GM23338 (cell line): ENCODE measurements around the gene THAP6. TPM values are rescaled to one million over a fixed set of nuclear protein-coding genes. Genes with fewer than 3 reads are reported as not detected.

Experiments
- ATAC-seq: fragments of 200-7000 bp; cut with Tn5 transposase; 3 replicates; pipeline ENCODE4 v1.9.1; 2020
- DNase-seq: peaks from one replicate; pipeline ENCODE4 v3.0.0-alpha.2; 2015; ENCODE audit warnings: low spot score
- H2AFZ ChIP-seq: fragments of 200-600 bp; sonication (generic); 2 replicates; pipeline ENCODE4 v1.8.0; 2016; ENCODE audit warnings: antibody characterized with exemption, mild to moderate bottlenecking, moderate library complexity
- H3F3A ChIP-seq: fragments of 200-600 bp; sonication (generic); replicated peaks from 2 replicates; pipeline ENCODE4 v1.8.0; 2017; ENCODE audit warnings: antibody characterized with exemption, mixed run types, low read depth
- H3K27ac ChIP-seq: fragments of 200-600 bp; sonication (generic); 2 replicates; pipeline ENCODE4 v1.6.1; 2016; ENCODE audit warnings: low read depth
- H3K27me3 ChIP-seq: fragments of 200-600 bp; sonication (generic); 2 replicates; pipeline ENCODE4 v1.8.0; 2016; ENCODE audit warnings: mild to moderate bottlenecking, mixed run types, moderate library complexity; ENCODE audit not compliant: insufficient read depth
- H3K36me3 ChIP-seq: fragments of 200-600 bp; sonication (generic); 2 replicates; pipeline ENCODE4 v1.8.0; 2016; ENCODE audit warnings: mild to moderate bottlenecking; ENCODE audit not compliant: insufficient read depth
- H3K4me1 ChIP-seq: fragments of 200-600 bp; sonication (generic); 2 replicates; pipeline ENCODE4 v1.8.0; 2016; ENCODE audit warnings: mild to moderate bottlenecking, moderate library complexity; ENCODE audit not compliant: insufficient read depth
- H3K4me2 ChIP-seq: fragments of 200-600 bp; sonication (generic); 2 replicates; pipeline ENCODE4 v1.7.1; 2017; ENCODE audit warnings: mixed run types
- H3K4me3 ChIP-seq: fragments of 200-600 bp; sonication (generic); 2 replicates; pipeline ENCODE4 v1.6.1; 2016; ENCODE audit warnings: mixed run types
- H3K79me2 ChIP-seq: fragments of 200-600 bp; sonication (generic); replicated peaks from 2 replicates; pipeline ENCODE4 v1.8.0; 2017; ENCODE audit warnings: mild to moderate bottlenecking; ENCODE audit not compliant: insufficient read depth
- H3K9me2 ChIP-seq: fragments of 200-600 bp; sonication (generic); 2 replicates; pipeline ENCODE4 v1.8.0; 2017; ENCODE audit not compliant: insufficient read depth
- H4K20me1 ChIP-seq: fragments of 200-600 bp; sonication (generic); replicated peaks from 2 replicates; pipeline ENCODE4 v1.8.0; 2017; ENCODE audit warnings: mild to moderate bottlenecking; ENCODE audit not compliant: insufficient read depth
- H3K27ac Mint-ChIP-seq: 2 replicates; pipeline ENCODE4 v1.8.0; 2020; ENCODE audit warnings: inconsistent platforms, mild to moderate bottlenecking, moderate library complexity, mixed read lengths
- H3K27me3 Mint-ChIP-seq: 3 replicates; pipeline ENCODE4 v1.8.0; 2022; ENCODE audit warnings: low read depth, mild to moderate bottlenecking, moderate library complexity, mixed read lengths, inconsistent platforms; ENCODE audit not compliant: insufficient read depth, poor library complexity
- H3K36me3 Mint-ChIP-seq: 3 replicates; pipeline ENCODE4 v1.8.0; 2021; ENCODE audit warnings: low read depth, mild to moderate bottlenecking, inconsistent platforms, moderate library complexity, mixed read lengths
- H3K4me1 Mint-ChIP-seq: 3 replicates; pipeline ENCODE4 v1.8.0; 2020; ENCODE audit warnings: mild to moderate bottlenecking, inconsistent platforms, mixed read lengths
- H3K4me3 Mint-ChIP-seq: 3 replicates; pipeline ENCODE4 v1.8.0; 2021; ENCODE audit warnings: moderate library complexity, mild to moderate bottlenecking, inconsistent platforms, mixed read lengths
- H3K9me3 Mint-ChIP-seq: 3 replicates; pipeline ENCODE4 v1.8.0; 2020; ENCODE audit warnings: moderate library complexity, mild to moderate bottlenecking, inconsistent platforms, mixed read lengths
- CREB1 ChIP-seq: fragments of 250-450 bp; sonication (Bioruptor Pico); IDR thresholded peaks from 2 replicates; pipeline ENCODE4 v1.5.0; 2020; ENCODE audit warnings: low read depth, mild to moderate bottlenecking, moderate library complexity
- CTCF ChIP-seq, 2 experiments: fragments of 200-600 bp in 1 of 2; sonication (generic) in 1 of 2; conservative IDR thresholded peaks; 2 replicates each; pipeline versions ENCODE4 v1.5.1 to v1.6.1; 2016 to 2017; ENCODE audit warnings: antibody characterized with exemption in 2 of 2, low read depth in 2 of 2, mild to moderate bottlenecking in 2 of 2, moderate library complexity in 1 of 2
- ETS1 ChIP-seq: IDR thresholded peaks from 2 replicates; pipeline ENCODE4 v1.6.1; 2016; ENCODE audit warnings: antibody characterized with exemption
- EZH2 ChIP-seq: fragments of 200-600 bp; sonication (generic); IDR thresholded peaks from one replicate; pipeline ENCODE4 v1.8.0; 2017; ENCODE audit warnings: antibody characterized with exemption, mild to moderate bottlenecking, low read depth; ENCODE audit not compliant: unreplicated experiment
- EZH2phosphoT487 ChIP-seq: fragments of 200-600 bp; sonication (generic); IDR thresholded peaks from one replicate; pipeline ENCODE4 v1.8.1; 2018; ENCODE audit warnings: antibody characterized with exemption; ENCODE audit not compliant: unreplicated experiment
- JUNB ChIP-seq: IDR thresholded peaks from one replicate; pipeline ENCODE4 v1.6.1; 2016; ENCODE audit warnings: antibody characterized with exemption; ENCODE audit not compliant: unreplicated experiment
- NANOG ChIP-seq: IDR thresholded peaks from 2 replicates; pipeline ENCODE4 v1.6.1; 2016; ENCODE audit warnings: antibody characterized with exemption, borderline replicate concordance
- POLR2AphosphoS5 ChIP-seq: IDR thresholded peaks from 2 replicates; pipeline ENCODE4 v1.6.1; 2016; ENCODE audit warnings: antibody characterized with exemption, low read depth
- REST ChIP-seq: IDR thresholded peaks from one replicate; pipeline ENCODE4 v1.6.1; 2018; ENCODE audit warnings: antibody characterized with exemption; ENCODE audit not compliant: unreplicated experiment
- STAT1 ChIP-seq: IDR thresholded peaks from one replicate; pipeline ENCODE4 v1.6.1; 2016; ENCODE audit warnings: antibody characterized with exemption; ENCODE audit not compliant: unreplicated experiment
- ZNF114 ChIP-seq: fragments of 250-450 bp; sonication (Bioruptor Pico); IDR thresholded peaks from 2 replicates; pipeline ENCODE4 v1.5.0; 2020; ENCODE audit warnings: mild to moderate bottlenecking, moderate library complexity
- ZNF331 ChIP-seq: fragments of 250-450 bp; sonication (Bioruptor Pico); IDR thresholded peaks from 2 replicates; pipeline ENCODE4 v1.5.0; 2020; ENCODE audit warnings: low read depth, mild to moderate bottlenecking, moderate library complexity
- ZNF462 ChIP-seq: fragments of 250-450 bp; sonication (Bioruptor Pico); IDR thresholded peaks from 2 replicates; pipeline ENCODE4 v1.5.0; 2020; ENCODE audit warnings: mild to moderate bottlenecking, moderate library complexity
- polyA plus RNA-seq: library from polyadenylated mRNA; unstranded; fragments of >200 nt; fragmentation: Nextera tagmentation; extraction: Ambion mirVana; gene quantifications from 2 replicates; pipeline ENCODE4 v1.2.1, GENCODE V29; 2016
- total RNA-seq: library from RNA; depleted of rRNA; stranded (reverse); fragments of >200 nt; shearing (Covaris generic); gene quantifications from 2 replicates; pipeline ENCODE4 v1.2.3, GENCODE V29; 2014

Gene THAP6
- total and polyA plus RNA-seq, 2 experiments from 2014 or later = 9.0 to 15.2 TPM

GRCh38 chr4:75499900-75500299, 14.4 kb upstream of the THAP6 start (continued):
- TF ChIP-seq ETS1 = no peak
- TF ChIP-seq ZNF114 (CRISPR knock-in tag) = no peak
- TF ChIP-seq ZNF331 (CRISPR knock-in tag) = no peak
- TF ChIP-seq CREB1 = no peak
- no peak for TF ChIP-seq EZH2phosphoT487
- TF ChIP-seq EZH2 = no peak
- TF ChIP-seq REST = no peak
- no peak for TF ChIP-seq NANOG
- no peak for TF ChIP-seq STAT1
- no peak for TF ChIP-seq JUNB
- no peak for TF ChIP-seq CTCF (conservative IDR thresholded peaks at IDR 0.05; ENCODE audit: low read depth in 2 of 2)
- TF ChIP-seq POLR2AphosphoS5 = no peak

- Mint-ChIP-seq H3K4me1 (no peaks in the 10 kb centered on the region), H3K9me3 (peaks cover 2% of the 10 kb centered on the region; the same call in 1 of the 3 replicates)
- no peak for ATAC-seq
Observed at GRCh38 chr4:75502671-75503070, 11.6 kb upstream of the THAP6 start.

More at GRCh38 chr4:75502671-75503070, 11.6 kb upstream of the THAP6 start:
- Mint-ChIP-seq H3K36me3 (peaks cover 49% of the 10 kb centered on the region), H3K27me3 (peaks cover 2% of the 10 kb centered on the region), H3K27ac (no peak overlapping the region), H3K4me3 (no peak overlapping the region)
- Histone ChIP-seq H3F3A (no peaks in the 10 kb centered on the region), H3K36me3 (peaks cover 5% of the 10 kb centered on the region; the same call in 1 of the 2 replicates), H4K20me1 (peaks cover 16% of the 10 kb centered on the region), H2AFZ (no peak overlapping the region), H3K9me2 (no peaks in the 10 kb centered on the region), H3K27me3 (no peaks in the 10 kb centered on the region), H3K27ac (no peak overlapping the region), H3K4me2 (no peak overlapping the region), H3K4me3 (no peak overlapping the region), H3K4me1 (no peaks in the 10 kb centered on the region), H3K79me2 (peaks cover 54% of the 10 kb centered on the region)
- no peak for DNase-seq
- no peak for TF ChIP-seq ZNF462 (CRISPR knock-in tag)
- no peak for TF ChIP-seq STAT1
- TF ChIP-seq EZH2 = no peak
- TF ChIP-seq JUNB = no peak
